IMR-90 (cell line): ENCODE measurements around the gene RAB30.

ENCODE experiments used
- CEBPB ChIP-seq: IDR thresholded peaks from 2 replicates; pipeline ENCODE4 v1.6.1; 2012; ENCODE audit warnings: low read depth, low read length, improper control_type of control experiment
- CHD1 ChIP-seq: IDR thresholded peaks from 2 replicates; pipeline ENCODE4 v1.6.1; 2012; ENCODE audit warnings: low read depth, low read length, improper control_type of control experiment
- ELK1 ChIP-seq: fragments of 150-350 bp; IDR thresholded peaks from 2 replicates; pipeline ENCODE4 v1.6.1; 2016; ENCODE audit warnings: low read depth, mild to moderate bottlenecking, low read length, moderate library complexity, borderline replicate concordance
- MAFK ChIP-seq: IDR thresholded peaks from 2 replicates; pipeline ENCODE4 v1.6.1; 2012; ENCODE audit warnings: low read depth, low read length, improper control_type of control experiment
- POLR2A ChIP-seq: IDR thresholded peaks from 2 replicates; pipeline ENCODE4 v1.6.1; 2012; ENCODE audit warnings: mild to moderate bottlenecking, low read depth, low read length
- RAD21 ChIP-seq: IDR thresholded peaks from 2 replicates; pipeline ENCODE4 v1.6.1; 2012; ENCODE audit warnings: low read length, improper control_type of control experiment
- RCOR1 ChIP-seq: IDR thresholded peaks from 2 replicates; pipeline ENCODE4 v1.6.1; 2012; ENCODE audit warnings: mild to moderate bottlenecking, low read length, improper control_type of control experiment; ENCODE audit not compliant: insufficient replicate concordance
- RFX5 ChIP-seq: IDR thresholded peaks from 2 replicates; pipeline ENCODE4 v1.8.0; 2012; ENCODE audit warnings: low read depth, mild to moderate bottlenecking, low read length, moderate library complexity
- SMC3 ChIP-seq: fragments of 150-350 bp; IDR thresholded peaks from 2 replicates; pipeline ENCODE4 v1.6.1; 2016; ENCODE audit warnings: low read depth, mild to moderate bottlenecking, antibody characterized with exemption, low read length, moderate library complexity
- TF ChIP-seq, protein P1 (sequence below): conservative IDR thresholded peaks from 2 replicates; pipeline ENCODE4 v1.5.1; 2012; ENCODE audit warnings: mild to moderate bottlenecking, low read depth, low read length, improper control_type of control experiment
- TF ChIP-seq, protein P2 (sequence below): fragments of 150-350 bp; IDR thresholded peaks from 2 replicates; pipeline ENCODE4 v1.6.1; 2017; ENCODE audit warnings: mild to moderate bottlenecking, antibody characterized with exemption, low read length, low read depth

DNA sequence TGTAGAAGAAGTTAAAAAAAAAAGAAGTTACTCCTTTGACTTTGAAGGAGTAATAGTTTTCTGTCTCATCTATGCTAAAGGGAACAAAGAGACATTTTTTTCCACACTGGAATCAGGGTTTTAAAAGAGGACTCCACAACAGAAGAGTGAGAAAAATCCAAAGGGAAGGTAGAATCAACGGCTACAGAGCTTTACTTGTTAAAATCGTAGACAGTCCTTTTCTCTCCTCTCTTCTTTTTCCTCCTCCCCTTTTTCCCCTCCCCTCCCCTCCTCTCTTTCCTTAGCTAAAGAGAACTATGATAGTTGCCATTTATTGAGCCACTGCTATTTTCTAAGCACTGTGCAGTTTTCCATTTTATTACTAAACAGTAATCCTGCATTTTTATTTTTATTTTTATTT lies 141.0 kb downstream of the RAB30 start:
- TF ChIP-seq CEBPB (no peak), RFX5 (no peak), POLR2A (no peak), SMC3 (no peak), RAD21 (no peak), ELK1 (no peak), MAFK (no peak), RCOR1 (no peak), CHD1 (no peak)
- TF ChIP-seq, protein P1, sequence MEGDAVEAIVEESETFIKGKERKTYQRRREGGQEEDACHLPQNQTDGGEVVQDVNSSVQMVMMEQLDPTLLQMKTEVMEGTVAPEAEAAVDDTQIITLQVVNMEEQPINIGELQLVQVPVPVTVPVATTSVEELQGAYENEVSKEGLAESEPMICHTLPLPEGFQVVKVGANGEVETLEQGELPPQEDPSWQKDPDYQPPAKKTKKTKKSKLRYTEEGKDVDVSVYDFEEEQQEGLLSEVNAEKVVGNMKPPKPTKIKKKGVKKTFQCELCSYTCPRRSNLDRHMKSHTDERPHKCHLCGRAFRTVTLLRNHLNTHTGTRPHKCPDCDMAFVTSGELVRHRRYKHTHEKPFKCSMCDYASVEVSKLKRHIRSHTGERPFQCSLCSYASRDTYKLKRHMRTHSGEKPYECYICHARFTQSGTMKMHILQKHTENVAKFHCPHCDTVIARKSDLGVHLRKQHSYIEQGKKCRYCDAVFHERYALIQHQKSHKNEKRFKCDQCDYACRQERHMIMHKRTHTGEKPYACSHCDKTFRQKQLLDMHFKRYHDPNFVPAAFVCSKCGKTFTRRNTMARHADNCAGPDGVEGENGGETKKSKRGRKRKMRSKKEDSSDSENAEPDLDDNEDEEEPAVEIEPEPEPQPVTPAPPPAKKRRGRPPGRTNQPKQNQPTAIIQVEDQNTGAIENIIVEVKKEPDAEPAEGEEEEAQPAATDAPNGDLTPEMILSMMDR, result no peak
- TF ChIP-seq, protein P2, sequence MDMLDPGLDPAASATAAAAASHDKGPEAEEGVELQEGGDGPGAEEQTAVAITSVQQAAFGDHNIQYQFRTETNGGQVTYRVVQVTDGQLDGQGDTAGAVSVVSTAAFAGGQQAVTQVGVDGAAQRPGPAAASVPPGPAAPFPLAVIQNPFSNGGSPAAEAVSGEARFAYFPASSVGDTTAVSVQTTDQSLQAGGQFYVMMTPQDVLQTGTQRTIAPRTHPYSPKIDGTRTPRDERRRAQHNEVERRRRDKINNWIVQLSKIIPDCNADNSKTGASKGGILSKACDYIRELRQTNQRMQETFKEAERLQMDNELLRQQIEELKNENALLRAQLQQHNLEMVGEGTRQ, result no peak
